PC-3 (cell line): Measurements from ENCODE around the gene SPATC1L. TPM values are rescaled to one million over a fixed set of nuclear protein-coding genes. Genes with fewer than 3 reads are reported as not detected.
"Not testable (repeated sequence)": the region's sequence is repeated elsewhere in the genome, so short reads cannot be mapped to it uniquely, and the experiment has no call there.

ENCODE experiments used
- ATAC-seq: fragments of 200-7000 bp; cut with Tn5 transposase; 2 replicates; pipeline ENCODE4 v1.9.1; 2020; ENCODE audit warnings: mild to moderate bottlenecking, moderate library complexity
- BruUV-seq: library from RNA; stranded (reverse); fragments of 400-500 nt; replicated peaks from 2 replicates; lab custom pipeline; 2021; lab: Mats Ljungman, UMichigan
- CTCF ChIA-PET: fragments of 300-600 bp; sonication (Branson Sonifier 250); formaldehyde crosslinking; loops from one replicate; lab custom pipeline; 2022; ENCODE audit warnings: antibody characterized with exemption; lab: Charles Lee
- POLR2A ChIA-PET: fragments of 300-600 bp; sonication (Branson Sonifier 250); formaldehyde crosslinking; loops from one replicate; lab custom pipeline; 2022; ENCODE audit warnings: antibody characterized with exemption; ENCODE audit not compliant: unreplicated experiment; lab: Charles Lee
- DNase-seq: peaks from one replicate; pipeline ENCODE4 v3.0.0-alpha.2; 2015
- H2AFZ ChIP-seq: fragments of 300-600 bp; sonication (generic); 2 replicates; pipeline ENCODE4 v1.6.0; 2016; ENCODE audit warnings: antibody characterized with exemption, low read length
- H3F3A ChIP-seq: fragments of 300-600 bp; sonication (generic); one replicate; pipeline ENCODE4 v1.6.0; 2017; ENCODE audit warnings: antibody characterized with exemption, low read length, control low read depth, mild to moderate bottlenecking; ENCODE audit not compliant: unreplicated experiment
- H3K27ac ChIP-seq: fragments of 300-600 bp; sonication (generic); 2 replicates; pipeline ENCODE4 v1.5.1; 2016; ENCODE audit warnings: mild to moderate bottlenecking, low read length
- H3K27me3 ChIP-seq: fragments of 300-600 bp; sonication (generic); 2 replicates; pipeline ENCODE4 v1.6.1; 2016; ENCODE audit warnings: low read length, mixed read lengths
- H3K36me3 ChIP-seq: fragments of 300-600 bp; sonication (generic); 2 replicates; pipeline ENCODE4 v1.6.1; 2016; ENCODE audit warnings: low read depth, mixed run types, low read length, mixed read lengths
- H3K4me1 ChIP-seq: fragments of 300-600 bp; sonication (generic); 2 replicates; pipeline ENCODE4 v1.5.1; 2016; ENCODE audit warnings: low read length; ENCODE audit not compliant: insufficient read depth
- H3K4me2 ChIP-seq: fragments of 300-600 bp; sonication (generic); 2 replicates; pipeline ENCODE4 v1.6.0; 2016; ENCODE audit warnings: low read length
- H3K4me3 ChIP-seq: fragments of 300-600 bp; sonication (generic); 2 replicates; pipeline ENCODE4 v1.5.1; 2016; ENCODE audit warnings: mild to moderate bottlenecking, low read length, mixed read lengths
- H3K79me2 ChIP-seq: fragments of 300-600 bp; sonication (generic); 2 replicates; pipeline ENCODE4 v1.6.1; 2017; ENCODE audit warnings: low read length, mixed read lengths
- H3K9ac ChIP-seq: fragments of 300-600 bp; sonication (generic); 2 replicates; pipeline ENCODE4 v1.6.0; 2016; ENCODE audit warnings: mild to moderate bottlenecking, low read length
- H3K9me2 ChIP-seq: fragments of 300-600 bp; sonication (generic); replicated peaks from 2 replicates; pipeline ENCODE4 v1.6.1; 2016; ENCODE audit warnings: mixed run types, low read length, mixed read lengths
- H3K9me3 ChIP-seq: fragments of 300-600 bp; sonication (generic); 2 replicates; pipeline ENCODE4 v1.6.1; 2016; ENCODE audit warnings: low read length, mixed read lengths
- H4K20me1 ChIP-seq: fragments of 300-600 bp; sonication (generic); 2 replicates; pipeline ENCODE4 v1.6.1; 2016; ENCODE audit warnings: low read length, mixed read lengths
- EZH2 ChIP-seq: fragments of 300-600 bp; sonication (generic); IDR thresholded peaks from one replicate; pipeline ENCODE4 v1.6.1; 2017; ENCODE audit warnings: antibody characterized with exemption, mild to moderate bottlenecking, low read length; ENCODE audit not compliant: unreplicated experiment
- EZH2phosphoT487 ChIP-seq: fragments of 300-600 bp; sonication (generic); IDR thresholded peaks from 2 replicates; pipeline ENCODE4 v1.6.1; 2018; ENCODE audit warnings: mild to moderate bottlenecking, antibody characterized with exemption, low read length, borderline replicate concordance
- intact Hi-C: fragments of 100-400 bp; cut with micrococcal nuclease; formaldehyde crosslinking; loops from 2 replicates; pipeline ENCODE4 v1.9.0; 2023
- total RNA-seq: library from RNA; depleted of rRNA; stranded (reverse); fragments of >200 nt; gene quantifications from 2 replicates; pipeline ENCODE4 v1.2.3, GENCODE V29; 2014
- TF ChIP-seq, protein P1 (sequence below): fragments of 300-600 bp; sonication (generic); conservative IDR thresholded peaks from 2 replicates; pipeline ENCODE4 v1.5.1; 2017; ENCODE audit warnings: antibody characterized with exemption, low read depth, mild to moderate bottlenecking, low read length

The SPATC1L gene
- total RNA-seq, 1 experiment from 2014 or later, result 41.7 TPM

DNA sequence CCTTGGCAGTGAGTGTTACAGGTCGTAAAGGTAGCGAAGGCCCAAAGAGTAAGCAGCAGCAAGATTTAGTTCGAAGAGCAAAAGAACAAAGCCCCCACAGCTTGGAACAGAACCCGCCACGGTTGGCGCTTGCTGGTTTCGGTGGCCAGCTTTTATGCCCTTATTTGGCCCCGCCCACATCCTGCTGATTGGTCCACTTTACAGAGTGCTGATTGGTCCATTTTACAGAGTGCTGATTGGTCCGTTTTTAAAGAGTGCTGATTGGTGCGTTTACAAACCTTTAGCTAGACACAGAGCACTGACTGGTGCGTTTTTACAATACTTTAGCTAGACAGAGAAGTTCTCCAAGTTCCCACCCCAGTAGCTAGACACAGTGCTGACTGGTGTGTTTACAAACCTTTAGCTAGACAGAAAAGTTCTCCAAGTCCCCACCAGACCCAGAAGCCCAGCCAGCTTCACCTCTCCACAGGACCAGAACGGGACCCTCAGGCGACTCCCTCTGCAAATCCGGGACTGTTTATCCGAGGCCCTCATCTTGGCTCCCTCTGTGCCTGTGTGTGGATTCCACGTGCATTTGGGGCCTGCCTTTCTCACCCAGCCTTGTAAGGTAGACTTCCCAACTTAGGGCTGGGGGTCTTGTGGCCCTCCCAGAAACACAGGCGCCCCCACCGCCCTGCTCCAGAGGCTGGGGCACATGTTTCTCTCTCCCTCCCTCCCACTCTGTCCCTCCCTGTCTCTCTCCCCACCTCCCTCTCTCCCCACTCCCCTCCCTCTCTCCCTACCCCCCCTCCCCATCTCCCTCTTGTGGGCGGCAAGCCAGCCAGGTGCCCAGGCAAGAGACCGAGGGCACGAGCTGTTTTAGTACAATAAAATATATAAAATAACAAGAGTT lies 41.4 kb downstream of the SPATC1L start:
- ChIA-PET POLR2A (interaction anchor here (0.6 kb wide), 1 partner anchor 33 kb away, joined by 4 read pairs; no protein-coding TSS in a partner anchor), CTCF (interaction anchor here (0.6 to 2.1 kb wide), 13 partner anchors 10 to 183 kb away, joined by 3 to 22 read pairs (median 3); partner anchors contain the start of genes C21orf58, LSS and YBEY)
- Histone ChIP-seq H3K9me2 (no peaks in the 10 kb centered on the region), H3K9ac (no peak overlapping the region), H2AFZ (no peak overlapping the region), H3K36me3 (no peaks in the 10 kb centered on the region), H3K4me3 (no peak overlapping the region), H4K20me1 (no peaks in the 10 kb centered on the region), H3K79me2 (no peaks in the 10 kb centered on the region), H3K4me1 (peaks cover 5% of the 10 kb centered on the region; the same call in 1 of the 2 replicates), H3K27ac (no peak overlapping the region), H3K9me3 (no peaks in the 10 kb centered on the region), H3F3A (peaks cover 7% of the 10 kb centered on the region), H3K27me3 (no peaks in the 10 kb centered on the region), H3K4me2 (no peak overlapping the region)
- intact Hi-C loops, result loop anchor here (2.0 to 5.0 kb wide), 3 partner anchors 84 to 179 kb away; partner anchors contain the start of genes C21orf58 and PCNT
- no TSS peak for BruUV-seq
- TF ChIP-seq, protein P1, sequence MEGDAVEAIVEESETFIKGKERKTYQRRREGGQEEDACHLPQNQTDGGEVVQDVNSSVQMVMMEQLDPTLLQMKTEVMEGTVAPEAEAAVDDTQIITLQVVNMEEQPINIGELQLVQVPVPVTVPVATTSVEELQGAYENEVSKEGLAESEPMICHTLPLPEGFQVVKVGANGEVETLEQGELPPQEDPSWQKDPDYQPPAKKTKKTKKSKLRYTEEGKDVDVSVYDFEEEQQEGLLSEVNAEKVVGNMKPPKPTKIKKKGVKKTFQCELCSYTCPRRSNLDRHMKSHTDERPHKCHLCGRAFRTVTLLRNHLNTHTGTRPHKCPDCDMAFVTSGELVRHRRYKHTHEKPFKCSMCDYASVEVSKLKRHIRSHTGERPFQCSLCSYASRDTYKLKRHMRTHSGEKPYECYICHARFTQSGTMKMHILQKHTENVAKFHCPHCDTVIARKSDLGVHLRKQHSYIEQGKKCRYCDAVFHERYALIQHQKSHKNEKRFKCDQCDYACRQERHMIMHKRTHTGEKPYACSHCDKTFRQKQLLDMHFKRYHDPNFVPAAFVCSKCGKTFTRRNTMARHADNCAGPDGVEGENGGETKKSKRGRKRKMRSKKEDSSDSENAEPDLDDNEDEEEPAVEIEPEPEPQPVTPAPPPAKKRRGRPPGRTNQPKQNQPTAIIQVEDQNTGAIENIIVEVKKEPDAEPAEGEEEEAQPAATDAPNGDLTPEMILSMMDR, result no peak
- TF ChIP-seq EZH2 (no peak), EZH2phosphoT487 (no peak)
- DNase-seq (no peak), ATAC-seq (no peak)

DNA sequence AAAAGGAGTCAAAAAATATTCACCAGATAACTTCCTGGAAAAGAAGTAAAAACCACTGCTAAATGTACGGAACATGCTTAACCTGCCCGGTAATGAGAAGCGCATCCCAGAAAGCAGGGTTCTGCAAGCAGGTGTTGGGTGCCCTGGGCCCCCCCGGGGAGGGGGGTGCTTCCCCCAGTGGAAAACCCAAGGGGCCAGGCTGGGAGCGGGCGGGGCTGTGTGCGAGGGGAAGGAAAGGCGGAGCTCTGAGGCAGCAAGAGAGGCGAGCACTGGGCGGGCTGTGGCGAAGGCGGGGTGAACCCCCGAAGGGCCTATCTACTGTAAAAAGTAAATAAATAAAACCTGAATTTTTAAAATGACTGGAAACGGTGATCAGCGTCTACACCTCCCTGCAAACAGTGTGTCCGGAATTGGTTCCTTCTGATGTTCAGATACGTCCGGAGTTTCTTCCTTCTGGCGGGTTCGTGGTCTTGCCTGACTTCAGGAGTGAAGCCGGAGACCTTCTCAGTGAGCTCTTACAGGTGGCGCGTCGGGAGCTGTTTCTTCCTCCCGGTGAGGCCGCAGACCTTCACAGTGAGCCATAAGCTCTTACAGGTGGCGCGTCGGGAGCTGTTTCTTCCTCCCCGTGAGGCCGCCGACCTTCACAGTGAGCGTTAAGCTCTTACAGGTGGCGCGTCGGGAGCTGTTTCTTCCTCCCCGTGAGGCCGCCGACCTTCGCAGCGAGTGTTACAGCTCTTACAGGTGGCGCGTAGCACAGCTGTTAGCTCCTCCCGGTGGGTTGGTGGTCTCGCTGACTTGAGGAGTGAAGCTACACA lies 42.3 kb downstream of the SPATC1L start:
- no peak overlapping the region for H3K27ac ChIP-seq
- H3K4me2 ChIP-seq, result no peak overlapping the region
- H3F3A ChIP-seq, result peaks cover 4% of the 10 kb centered on the region
- ATAC-seq (no peak), DNase-seq (no peak)
- H4K20me1 ChIP-seq, result no peaks in the 10 kb centered on the region
- POLR2A ChIA-PET, result interaction anchor here (0.6 kb wide), 1 partner anchor 34 kb away, joined by 4 read pairs; no protein-coding TSS in a partner anchor
- no peaks in the 10 kb centered on the region for H3K9me2 ChIP-seq
- no peaks in the 10 kb centered on the region for H3K79me2 ChIP-seq
- no peaks in the 10 kb centered on the region for H3K27me3 ChIP-seq
- no peak overlapping the region for H3K9ac ChIP-seq
- H3K9me3 ChIP-seq, result no peaks in the 10 kb centered on the region
- no peak overlapping the region for H3K4me3 ChIP-seq
- no peak for TF ChIP-seq EZH2
- TF ChIP-seq, protein P1, result no peak
- TF ChIP-seq EZH2phosphoT487, result no peak
- H3K36me3 ChIP-seq, result no peaks in the 10 kb centered on the region
- BruUV-seq, result no TSS peak
- CTCF ChIA-PET, result interaction anchor here (2.1 kb wide), 1 partner anchor 169 kb away, joined by 22 read pairs; no protein-coding TSS in a partner anchor
- intact Hi-C loops, result loop anchor here (2.0 to 5.0 kb wide), 3 partner anchors 85 to 180 kb away; partner anchors contain the start of genes C21orf58 and PCNT
- H2AFZ ChIP-seq, result no peak overlapping the region
- H3K4me1 ChIP-seq, result peaks cover 5% of the 10 kb centered on the region; the same call in 1 of the 2 replicates

DNA sequence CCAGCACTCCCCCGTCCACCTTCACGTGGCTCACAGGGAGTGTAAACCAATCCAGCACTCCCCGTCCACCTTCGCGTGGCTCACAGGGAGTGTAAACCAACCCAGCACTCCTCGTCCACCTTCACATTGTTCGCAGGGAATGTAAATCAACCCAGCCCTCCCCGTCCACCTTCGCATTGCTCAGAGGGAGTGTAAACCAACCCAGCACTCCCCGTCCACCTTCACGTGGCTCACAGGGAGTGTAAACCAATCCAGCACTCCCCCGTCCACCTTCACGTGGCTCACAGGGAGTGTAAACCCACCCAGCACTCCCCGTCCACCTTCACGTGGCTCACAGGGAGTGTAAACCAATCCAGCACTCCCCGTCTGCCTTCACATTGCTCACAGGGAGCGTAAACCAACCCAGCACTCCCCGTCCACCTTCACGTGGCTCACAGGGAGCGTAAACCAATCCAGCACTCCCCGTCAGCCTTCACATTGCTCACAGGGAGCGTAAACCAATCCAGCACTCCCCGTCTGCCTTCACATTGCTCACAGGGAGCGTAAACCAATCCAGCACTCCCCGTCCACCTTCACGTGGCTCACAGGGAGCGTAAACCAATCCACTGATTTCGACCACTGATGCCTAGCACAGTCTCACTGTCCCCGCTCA lies 43.8 kb downstream of the SPATC1L start:
- H3K4me2 ChIP-seq, ATAC-seq, H3K9me3 ChIP-seq, POLR2A ChIA-PET, H3F3A ChIP-seq, DNase-seq, H3K4me3 ChIP-seq, H3K9ac ChIP-seq, H2AFZ ChIP-seq, H3K27ac ChIP-seq, H3K9me2 ChIP-seq, H3K4me1 ChIP-seq, H4K20me1 ChIP-seq, BruUV-seq, H3K27me3 ChIP-seq, H3K79me2 ChIP-seq, H3K36me3 ChIP-seq, CTCF ChIA-PET: not testable (repeated sequence)
- intact Hi-C loops, result loop anchor here (5.0 kb wide), 2 partner anchors 168 to 182 kb away; partner anchors contain the start of genes C21orf58 and PCNT
